ENCODE data around the gene PCP4. TPM values are rescaled to one million over a fixed set of nuclear protein-coding genes. Genes with fewer than 3 reads are reported as not detected.

PCP4 gene
- total RNA-seq, 1 experiment from 2014 or later: 0.77 TPM

DNA sequence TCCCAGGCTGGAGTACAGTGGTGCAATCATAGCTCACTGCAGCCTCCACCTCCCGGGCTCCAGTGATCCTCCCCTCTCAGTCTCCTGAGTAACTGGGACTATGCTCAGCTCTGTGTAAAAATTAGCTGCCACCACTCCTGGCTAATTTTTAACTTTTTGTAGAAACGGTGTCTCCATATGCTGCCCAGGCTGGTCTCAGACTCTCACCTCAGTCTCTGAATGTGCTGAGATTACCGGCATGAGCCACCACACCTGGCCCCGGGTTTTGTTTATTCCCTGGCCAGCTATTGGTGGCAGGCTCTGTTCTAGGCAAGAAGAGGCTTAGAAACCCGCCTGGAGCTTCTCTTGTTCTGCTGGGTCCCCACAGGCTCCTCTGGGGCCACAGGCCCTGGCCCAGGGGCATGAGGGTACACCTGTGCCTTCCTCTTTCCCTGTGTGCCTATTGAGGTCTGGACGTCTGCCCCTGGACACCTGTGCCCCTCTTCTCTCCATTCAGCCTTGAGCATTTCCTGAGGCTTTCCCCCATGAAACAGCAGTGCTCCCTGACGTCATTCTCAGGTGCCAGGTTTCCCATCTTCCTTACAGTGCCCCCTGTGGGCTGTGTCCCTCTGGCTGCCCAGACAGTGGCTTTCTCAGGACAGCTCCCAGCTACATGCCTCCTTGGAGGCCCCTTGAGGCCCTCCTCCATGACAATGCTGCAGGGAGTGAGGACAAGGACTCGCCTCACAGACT lies 57.5 kb downstream of the PCP4 start:
- DNase-seq: peak; percentile 62
- H3K4ac ChIP-seq (ENCODE audit: low read depth, low read length): no peak overlapping the region
- Mint-ChIP-seq H3K9me3 (no peaks in the 10 kb centered on the region), H3K4me3 (no peak overlapping the region), H3K27ac (peak overlapping the region in 2 of 3 experiments; percentile 73 to 79; a peak in 2 of 7 replicates), H3K36me3 (ENCODE audit: insufficient read depth in 1 of 3, low read depth in 3 of 3) (no peaks in the 10 kb centered on the region), H3K4me1 (peaks cover 10 to 12% of the 10 kb centered on the region in 2 experiments), H3K27me3 (ENCODE audit: low read depth) (peaks cover 6% of the 10 kb centered on the region)
- no peak overlapping the region for H2BK20ac ChIP-seq (ENCODE audit: low read depth, low read length, poor library complexity, severe bottlenecking)
- no peak overlapping the region for H3K14ac ChIP-seq (ENCODE audit: insufficient read depth, low read length)
- no peaks in the 10 kb centered on the region; the same call in 1 of the 2 replicates for H3K4me1 ChIP-seq (ENCODE audit: insufficient read depth, low read length)
- H4K5ac ChIP-seq (ENCODE audit: insufficient read length, low read depth, low read length): no peak overlapping the region
- H3K27me3 ChIP-seq (ENCODE audit: insufficient read depth, low read length): no peaks in the 10 kb centered on the region
- no peak overlapping the region for H3K23ac ChIP-seq (ENCODE audit: insufficient read length, low read depth, low read length)
- H3T11ph ChIP-seq (ENCODE audit: low read length): no peak overlapping the region
- no peak overlapping the region for H4K91ac ChIP-seq (ENCODE audit: insufficient read length, low read depth, low read length)
- no peaks in the 10 kb centered on the region for H3K79me1 ChIP-seq (ENCODE audit: insufficient read depth, low read depth, low read length, poor library complexity, severe bottlenecking)
- no peak overlapping the region for H2AK5ac ChIP-seq (ENCODE audit: insufficient read length, low read length)
- TF ChIP-seq, protein P1, sequence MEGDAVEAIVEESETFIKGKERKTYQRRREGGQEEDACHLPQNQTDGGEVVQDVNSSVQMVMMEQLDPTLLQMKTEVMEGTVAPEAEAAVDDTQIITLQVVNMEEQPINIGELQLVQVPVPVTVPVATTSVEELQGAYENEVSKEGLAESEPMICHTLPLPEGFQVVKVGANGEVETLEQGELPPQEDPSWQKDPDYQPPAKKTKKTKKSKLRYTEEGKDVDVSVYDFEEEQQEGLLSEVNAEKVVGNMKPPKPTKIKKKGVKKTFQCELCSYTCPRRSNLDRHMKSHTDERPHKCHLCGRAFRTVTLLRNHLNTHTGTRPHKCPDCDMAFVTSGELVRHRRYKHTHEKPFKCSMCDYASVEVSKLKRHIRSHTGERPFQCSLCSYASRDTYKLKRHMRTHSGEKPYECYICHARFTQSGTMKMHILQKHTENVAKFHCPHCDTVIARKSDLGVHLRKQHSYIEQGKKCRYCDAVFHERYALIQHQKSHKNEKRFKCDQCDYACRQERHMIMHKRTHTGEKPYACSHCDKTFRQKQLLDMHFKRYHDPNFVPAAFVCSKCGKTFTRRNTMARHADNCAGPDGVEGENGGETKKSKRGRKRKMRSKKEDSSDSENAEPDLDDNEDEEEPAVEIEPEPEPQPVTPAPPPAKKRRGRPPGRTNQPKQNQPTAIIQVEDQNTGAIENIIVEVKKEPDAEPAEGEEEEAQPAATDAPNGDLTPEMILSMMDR (conservative IDR thresholded peaks at IDR 0.05): peak; percentile 47; the same call in 2 of the 3 replicates
- no peak overlapping the region for H3K18ac ChIP-seq (ENCODE audit: insufficient read length, low read depth, low read length)
- H2BK15ac ChIP-seq (ENCODE audit: low read depth, low read length): no peak overlapping the region
- no peak overlapping the region for H3K4me2 ChIP-seq (ENCODE audit: insufficient read depth, insufficient read length, low read length)
- no peak overlapping the region for H3K56ac ChIP-seq (ENCODE audit: insufficient read length, low read depth, low read length)
- WGBS (ENCODE audit: extremely low coverage, insufficient read length, low lambda C conversion rate): no CpG with 5 or more reads among the region's 8 CpGs
- H4K20me1 ChIP-seq (ENCODE audit: control insufficient read depth, insufficient read depth, insufficient read length): peaks cover 3% of the 10 kb centered on the region
- no peak overlapping the region for H2BK120ac ChIP-seq (ENCODE audit: low read depth, low read length, poor library complexity, severe bottlenecking)
- no peak overlapping the region for H3K27ac ChIP-seq (ENCODE audit: insufficient read length, low read depth, low read length)
- no peak overlapping the region for H2BK5ac ChIP-seq (ENCODE audit: insufficient read length, low read length)
- H3K9ac ChIP-seq (ENCODE audit: extremely low read depth, insufficient read length, low read length): no peak overlapping the region
- H2BK12ac ChIP-seq (ENCODE audit: insufficient read length, low read depth, low read length): no peak overlapping the region
- H3K79me2 ChIP-seq (ENCODE audit: insufficient read depth, low read length): no peaks in the 10 kb centered on the region
- H3K9me3 ChIP-seq (ENCODE audit: control insufficient read depth, low read depth, low read length): no peaks in the 10 kb centered on the region
- no peak overlapping the region for H4K8ac ChIP-seq (replicated peaks; ENCODE audit: insufficient read length, low read depth, low read length)
- no peak overlapping the region for H2AFZ ChIP-seq (ENCODE audit: low read length)
- no peaks in the 10 kb centered on the region for H3K23me2 ChIP-seq (ENCODE audit: insufficient read length, low read depth, low read length, poor library complexity, severe bottlenecking)

All from H9 (cell line).